HepG2 (cell line): ENCODE results near the gene U2AF2. TPM values are rescaled to one million over a fixed set of nuclear protein-coding genes. Genes with fewer than 3 reads are reported as not detected.

ENCODE experiments used
- GATA4 ChIP-seq: sonication (generic); IDR thresholded peaks from 2 replicates; pipeline ENCODE4 v1.6.1; 2016; ENCODE audit warnings: antibody characterized with exemption, low read depth, borderline replicate concordance
- GATAD1 ChIP-seq: IDR thresholded peaks from 2 replicates; pipeline ENCODE4 v1.6.1; 2016; ENCODE audit warnings: missing genetic modification reagents, missing compliant biosample characterization
- PAWR ChIP-seq: sonication (generic); formaldehyde crosslinking; IDR thresholded peaks from 2 replicates; pipeline ENCODE4 v1.4.0; 2020; ENCODE audit warnings: missing genetic modification reagents, mild to moderate bottlenecking, borderline replicate concordance
- RBM22 ChIP-seq: fragments of 200-400 bp; formaldehyde crosslinking; optimal IDR thresholded peaks from 2 replicates; pipeline ENCODE3; 2017; ENCODE audit warnings: mild to moderate bottlenecking, low read length, moderate library complexity
- STAT5B ChIP-seq: sonication (generic); formaldehyde crosslinking; IDR thresholded peaks from 2 replicates; pipeline ENCODE4 v1.4.0; 2020; ENCODE audit warnings: missing genetic modification reagents
- ZBTB21 ChIP-seq: sonication (generic); formaldehyde crosslinking; IDR thresholded peaks from 2 replicates; pipeline ENCODE4 v1.4.0; 2020; ENCODE audit warnings: missing genetic modification reagents
- ZBTB33 ChIP-seq: sonication (generic); formaldehyde crosslinking; IDR thresholded peaks from 2 replicates; pipeline ENCODE4 v1.4.0; 2020; ENCODE audit warnings: missing genetic modification reagents
- ZGPAT ChIP-seq: IDR thresholded peaks from 2 replicates; pipeline ENCODE4 v1.6.1; 2016; ENCODE audit warnings: mild to moderate bottlenecking
- ZNF180 ChIP-seq: sonication (generic); formaldehyde crosslinking; IDR thresholded peaks from 2 replicates; pipeline ENCODE4 v1.4.0; 2020; ENCODE audit warnings: low read depth, missing genetic modification reagents, borderline replicate concordance
- ZNF333 ChIP-seq: sonication (generic); formaldehyde crosslinking; IDR thresholded peaks from 2 replicates; pipeline ENCODE4 v1.4.0; 2020; ENCODE audit warnings: mild to moderate bottlenecking, missing genetic modification reagents, borderline replicate concordance
- ZSCAN9 ChIP-seq: IDR thresholded peaks from 2 replicates; pipeline ENCODE4 v1.6.1; 2016; ENCODE audit warnings: borderline replicate concordance
- polyA plus RNA-seq, 8 experiments: library from polyadenylated mRNA; depleted of rRNA in 3 of 8; stranded (reverse) in 7 of 8; unstranded in 1 of 8; fragments of >200 nt; fragmentation: Illumina TruSeq in 4 of 8; extraction: Trizol in 4 of 8; gene quantifications; 2 replicates each; pipeline versions ENCODE4 v1.2.1 to v1.2.3, GENCODE V29; 2011 to 2016; ENCODE audit warnings: low read depth in 4 of 8, missing spikeins in 1 of 8, mixed read lengths in 1 of 8; ENCODE audit not compliant: insufficient read depth in 1 of 8
- total RNA-seq, 5 experiments: library from RNA; depleted of rRNA; stranded (reverse); fragments of >200 nt; fragmentation: Illumina TruSeq; extraction: Trizol; gene quantifications; 2 replicates each; pipeline ENCODE4 v1.2.3, GENCODE V29; 2016; ENCODE audit warnings: low read depth in 1 of 5
- TF ChIP-seq, protein P1 (sequence below): sonication (generic); formaldehyde crosslinking; IDR thresholded peaks from 2 replicates; pipeline ENCODE4 v1.5.1; 2020; ENCODE audit warnings: mild to moderate bottlenecking, missing genetic modification reagents, moderate library complexity
- TF ChIP-seq, protein P2 (sequence below): sonication (generic); formaldehyde crosslinking; IDR thresholded peaks from 2 replicates; pipeline ENCODE4 v1.5.1; 2020; ENCODE audit warnings: missing genetic modification reagents, mild to moderate bottlenecking, borderline replicate concordance
- TF ChIP-seq, protein P3 (sequence below): IDR thresholded peaks from 2 replicates; pipeline ENCODE4 v1.4.0; 2020; ENCODE audit warnings: mild to moderate bottlenecking, missing genetic modification reagents

The U2AF2 gene
- total and polyA plus RNA-seq, 2 of the 13 experiments (the other 11 are each of a cell fraction or from before 2014, with no cell fraction given), result 84.3 to 124 TPM

DNA sequence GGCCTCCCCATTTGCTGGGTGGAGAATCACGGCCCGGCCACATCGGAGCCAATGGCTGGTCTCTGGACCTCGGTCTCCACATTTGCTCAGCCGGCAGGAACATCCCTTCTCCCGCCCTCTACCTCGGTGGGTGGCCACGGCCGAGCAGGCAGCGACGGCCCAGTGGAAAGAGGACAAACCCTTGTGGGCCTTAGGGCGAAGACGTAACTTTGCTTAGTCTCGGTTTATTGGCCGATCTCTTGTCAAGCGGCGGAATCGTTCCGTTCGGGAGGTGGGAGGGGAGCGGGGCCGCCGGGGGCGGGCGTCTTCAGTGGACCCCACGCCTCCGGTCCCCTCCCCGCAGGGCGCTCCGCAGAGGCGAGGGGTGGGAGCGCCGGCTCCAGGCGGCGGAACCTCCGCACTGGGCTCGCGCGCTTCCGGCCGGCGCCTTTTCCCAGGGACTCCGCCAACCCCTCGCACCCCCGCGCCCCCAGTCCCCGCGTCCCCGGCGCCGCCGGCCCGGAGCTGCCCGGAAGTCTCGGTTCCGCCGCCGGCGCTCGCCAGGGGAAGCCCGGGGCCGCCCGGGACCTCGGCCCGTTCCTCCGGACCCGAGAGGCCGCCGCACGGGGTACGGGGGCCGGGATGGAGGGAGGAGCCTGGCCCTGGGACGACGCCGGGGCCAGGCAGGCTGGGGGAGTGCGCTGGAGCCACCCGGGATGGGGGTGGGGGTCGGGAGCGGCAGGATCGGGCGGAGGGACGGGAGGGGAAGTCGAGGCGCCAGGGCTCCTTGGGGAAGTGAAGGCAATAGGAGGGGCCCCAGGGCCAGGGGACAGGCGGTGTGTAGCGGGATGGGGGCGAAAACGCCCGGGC, 14.0 kb upstream of the U2AF2 start, which contains the start of gene ZNF580 (continued):
- TF ChIP-seq, protein P1, sequence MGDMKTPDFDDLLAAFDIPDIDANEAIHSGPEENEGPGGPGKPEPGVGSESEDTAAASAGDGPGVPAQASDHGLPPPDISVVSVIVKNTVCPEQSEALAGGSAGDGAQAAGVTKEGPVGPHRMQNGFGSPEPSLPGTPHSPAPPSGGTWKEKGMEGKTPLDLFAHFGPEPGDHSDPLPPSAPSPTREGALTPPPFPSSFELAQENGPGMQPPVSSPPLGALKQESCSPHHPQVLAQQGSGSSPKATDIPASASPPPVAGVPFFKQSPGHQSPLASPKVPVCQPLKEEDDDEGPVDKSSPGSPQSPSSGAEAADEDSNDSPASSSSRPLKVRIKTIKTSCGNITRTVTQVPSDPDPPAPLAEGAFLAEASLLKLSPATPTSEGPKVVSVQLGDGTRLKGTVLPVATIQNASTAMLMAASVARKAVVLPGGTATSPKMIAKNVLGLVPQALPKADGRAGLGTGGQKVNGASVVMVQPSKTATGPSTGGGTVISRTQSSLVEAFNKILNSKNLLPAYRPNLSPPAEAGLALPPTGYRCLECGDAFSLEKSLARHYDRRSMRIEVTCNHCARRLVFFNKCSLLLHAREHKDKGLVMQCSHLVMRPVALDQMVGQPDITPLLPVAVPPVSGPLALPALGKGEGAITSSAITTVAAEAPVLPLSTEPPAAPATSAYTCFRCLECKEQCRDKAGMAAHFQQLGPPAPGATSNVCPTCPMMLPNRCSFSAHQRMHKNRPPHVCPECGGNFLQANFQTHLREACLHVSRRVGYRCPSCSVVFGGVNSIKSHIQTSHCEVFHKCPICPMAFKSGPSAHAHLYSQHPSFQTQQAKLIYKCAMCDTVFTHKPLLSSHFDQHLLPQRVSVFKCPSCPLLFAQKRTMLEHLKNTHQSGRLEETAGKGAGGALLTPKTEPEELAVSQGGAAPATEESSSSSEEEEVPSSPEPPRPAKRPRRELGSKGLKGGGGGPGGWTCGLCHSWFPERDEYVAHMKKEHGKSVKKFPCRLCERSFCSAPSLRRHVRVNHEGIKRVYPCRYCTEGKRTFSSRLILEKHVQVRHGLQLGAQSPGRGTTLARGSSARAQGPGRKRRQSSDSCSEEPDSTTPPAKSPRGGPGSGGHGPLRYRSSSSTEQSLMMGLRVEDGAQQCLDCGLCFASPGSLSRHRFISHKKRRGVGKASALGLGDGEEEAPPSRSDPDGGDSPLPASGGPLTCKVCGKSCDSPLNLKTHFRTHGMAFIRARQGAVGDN, result peak; percentile 80
- TF ChIP-seq, protein P2, sequence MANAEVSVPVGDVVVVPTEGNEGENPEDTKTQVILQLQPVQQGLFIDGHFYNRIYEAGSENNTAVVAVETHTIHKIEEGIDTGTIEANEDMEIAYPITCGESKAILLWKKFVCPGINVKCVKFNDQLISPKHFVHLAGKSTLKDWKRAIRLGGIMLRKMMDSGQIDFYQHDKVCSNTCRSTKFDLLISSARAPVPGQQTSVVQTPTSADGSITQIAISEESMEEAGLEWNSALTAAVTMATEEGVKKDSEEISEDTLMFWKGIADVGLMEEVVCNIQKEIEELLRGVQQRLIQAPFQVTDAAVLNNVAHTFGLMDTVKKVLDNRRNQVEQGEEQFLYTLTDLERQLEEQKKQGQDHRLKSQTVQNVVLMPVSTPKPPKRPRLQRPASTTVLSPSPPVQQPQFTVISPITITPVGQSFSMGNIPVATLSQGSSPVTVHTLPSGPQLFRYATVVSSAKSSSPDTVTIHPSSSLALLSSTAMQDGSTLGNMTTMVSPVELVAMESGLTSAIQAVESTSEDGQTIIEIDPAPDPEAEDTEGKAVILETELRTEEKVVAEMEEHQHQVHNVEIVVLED, result peak; percentile 10; the same call in 1 of the 2 replicates
- TF ChIP-seq ZBTB21 (CRISPR knock-in tag), result no peak
- peak; percentile 45; the same call in 1 of the 2 replicates for TF ChIP-seq ZGPAT (CRISPR knock-in tag)
- TF ChIP-seq PAWR (CRISPR knock-in tag), result no peak
- TF ChIP-seq GATAD1, result peak; percentile 80
- TF ChIP-seq ZNF180, result peak; percentile 48; the same call in 1 of the 2 replicates
- TF ChIP-seq GATA4, result no peak; the same call in 1 of the 2 replicates
- TF ChIP-seq, protein P3, sequence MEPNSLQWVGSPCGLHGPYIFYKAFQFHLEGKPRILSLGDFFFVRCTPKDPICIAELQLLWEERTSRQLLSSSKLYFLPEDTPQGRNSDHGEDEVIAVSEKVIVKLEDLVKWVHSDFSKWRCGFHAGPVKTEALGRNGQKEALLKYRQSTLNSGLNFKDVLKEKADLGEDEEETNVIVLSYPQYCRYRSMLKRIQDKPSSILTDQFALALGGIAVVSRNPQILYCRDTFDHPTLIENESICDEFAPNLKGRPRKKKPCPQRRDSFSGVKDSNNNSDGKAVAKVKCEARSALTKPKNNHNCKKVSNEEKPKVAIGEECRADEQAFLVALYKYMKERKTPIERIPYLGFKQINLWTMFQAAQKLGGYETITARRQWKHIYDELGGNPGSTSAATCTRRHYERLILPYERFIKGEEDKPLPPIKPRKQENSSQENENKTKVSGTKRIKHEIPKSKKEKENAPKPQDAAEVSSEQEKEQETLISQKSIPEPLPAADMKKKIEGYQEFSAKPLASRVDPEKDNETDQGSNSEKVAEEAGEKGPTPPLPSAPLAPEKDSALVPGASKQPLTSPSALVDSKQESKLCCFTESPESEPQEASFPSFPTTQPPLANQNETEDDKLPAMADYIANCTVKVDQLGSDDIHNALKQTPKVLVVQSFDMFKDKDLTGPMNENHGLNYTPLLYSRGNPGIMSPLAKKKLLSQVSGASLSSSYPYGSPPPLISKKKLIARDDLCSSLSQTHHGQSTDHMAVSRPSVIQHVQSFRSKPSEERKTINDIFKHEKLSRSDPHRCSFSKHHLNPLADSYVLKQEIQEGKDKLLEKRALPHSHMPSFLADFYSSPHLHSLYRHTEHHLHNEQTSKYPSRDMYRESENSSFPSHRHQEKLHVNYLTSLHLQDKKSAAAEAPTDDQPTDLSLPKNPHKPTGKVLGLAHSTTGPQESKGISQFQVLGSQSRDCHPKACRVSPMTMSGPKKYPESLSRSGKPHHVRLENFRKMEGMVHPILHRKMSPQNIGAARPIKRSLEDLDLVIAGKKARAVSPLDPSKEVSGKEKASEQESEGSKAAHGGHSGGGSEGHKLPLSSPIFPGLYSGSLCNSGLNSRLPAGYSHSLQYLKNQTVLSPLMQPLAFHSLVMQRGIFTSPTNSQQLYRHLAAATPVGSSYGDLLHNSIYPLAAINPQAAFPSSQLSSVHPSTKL (CRISPR knock-in tag), result peak; percentile 21
- 0 out of 2 replicates have a peak, but pooled peaks have one; percentile 10 for TF ChIP-seq STAT5B
- TF ChIP-seq RBM22, result peak; percentile 14
- no peak for TF ChIP-seq ZBTB33 (CRISPR knock-in tag)
- no peak for TF ChIP-seq ZNF333 (CRISPR knock-in tag)
- no peak for TF ChIP-seq ZSCAN9 (CRISPR knock-in tag)
